GM21447 (cell line): ENCODE results near the gene PRAC1.
"Not testable (repeated sequence)": the region's sequence is repeated elsewhere in the genome, so short reads cannot be mapped to it uniquely, and the experiment has no call there.

Experiments used
- ATAC-seq: cut with Tn5 transposase; IDR thresholded peaks from one replicate; pipeline ENCODE4 v1.9.1; 2021; ENCODE audit not compliant: unreplicated experiment

Gene PRAC1

GRCh38 chr17:48727415-48728175 is 5.3 kb upstream of the PRAC1 start:
- ATAC-seq: no peak

- ATAC-seq: no peak
Observed at GRCh38 chr17:48726916-48727286, 4.6 kb upstream of the PRAC1 start.

- ATAC-seq: no peak
Observed at GRCh38 chr17:48726114-48726915, 4.0 kb upstream of the PRAC1 start.

GRCh38 chr17:48725288-48726064 is 3.2 kb upstream of the PRAC1 start:
- ATAC-seq: no peak

GRCh38 chr17:48725004-48725287 is 2.6 kb upstream of the PRAC1 start:
- no peak for ATAC-seq

- ATAC-seq: no peak
Observed at GRCh38 chr17:48724251-48725003, 2.1 kb upstream of the PRAC1 start.

GRCh38 chr17:48723423-48724250 is 1.3 kb upstream of the PRAC1 start:
- ATAC-seq: no peak

- no peak for ATAC-seq
Observed at GRCh38 chr17:48722915-48723422, 651 bp upstream of the PRAC1 start, which contains the start of gene PRAC2. Gene PRAC2 (plus strand): TSS chr17:48723185. CDS start chr17:48724411, 1,226 bp downstream.

GRCh38 chr17:48721009-48721402 is 1.3 kb downstream of the PRAC1 start:
- no peak for ATAC-seq

- ATAC-seq: no peak
Observed at GRCh38 chr17:48720266-48721008, 1.9 kb downstream of the PRAC1 start.

- ATAC-seq: no peak
Observed at GRCh38 chr17:48719642-48720265, 2.6 kb downstream of the PRAC1 start.

- ATAC-seq: no peak
Observed at GRCh38 chr17:48718761-48719641, 3.3 kb downstream of the PRAC1 start.

GRCh38 chr17:48718227-48718760 is 4.0 kb downstream of the PRAC1 start:
- ATAC-seq: no peak

- ATAC-seq: no peak
Observed at GRCh38 chr17:48717367-48718226, 4.7 kb downstream of the PRAC1 start.

GRCh38 chr17:48716549-48716948 is 5.8 kb downstream of the PRAC1 start:
- not testable (repeated sequence) for ATAC-seq
